Dedifferentiated amniotic fluid mesenchymal stem cell (primary cell): ENCODE results near the gene CFAP299.

ENCODE experiments used
- DNase-seq: peaks from one replicate; pipeline ENCODE4 v3.0.0-alpha.2; 2016; ENCODE audit errors: extremely low spot score

The CFAP299 gene

GRCh38 chr4:80515496-80515895, 180.0 kb downstream of the CFAP299 start:
- DNase-seq, result no peak

GRCh38 chr4:80521438-80521837, 185.9 kb downstream of the CFAP299 start:
- DNase-seq, result no peak

DNA sequence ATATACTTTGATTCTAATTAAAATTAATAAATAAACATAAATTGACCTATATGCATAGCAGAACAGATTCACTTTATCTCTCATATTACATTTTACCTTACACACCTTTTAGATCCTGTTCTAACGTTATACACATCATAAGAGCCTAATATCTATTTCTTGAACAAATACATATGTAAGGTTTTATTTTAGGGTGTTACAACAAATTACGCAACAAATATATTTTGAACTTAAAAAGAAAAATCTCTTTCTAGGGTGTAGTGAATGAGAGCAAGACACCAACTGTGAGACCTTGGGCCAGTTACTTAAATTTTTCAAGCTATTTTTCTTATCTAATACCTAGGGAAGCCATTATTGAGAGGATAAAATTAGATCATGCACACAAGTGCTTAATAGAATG, 191.2 kb downstream of the CFAP299 start:
- no peak for DNase-seq

DNA sequence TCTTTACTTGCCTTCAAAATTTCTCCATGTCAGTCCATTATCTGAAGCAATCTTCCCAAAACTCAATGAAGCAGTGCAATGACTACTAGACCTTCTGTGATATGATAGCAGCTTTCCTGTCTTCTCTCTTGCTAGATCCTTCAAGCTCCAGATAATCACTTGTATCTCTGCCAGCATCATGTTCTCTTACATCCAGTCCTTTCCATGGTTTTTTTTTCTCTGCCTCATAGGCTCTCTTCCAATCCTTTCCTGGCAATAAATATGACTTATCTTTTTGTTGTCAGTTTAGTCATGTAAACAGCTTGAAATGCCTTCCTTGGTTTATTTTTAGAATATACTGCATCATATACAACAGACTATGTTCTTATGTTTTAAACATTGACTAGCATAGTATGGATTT, 193.5 kb downstream of the CFAP299 start:
- no peak for DNase-seq

- DNase-seq, result no peak
These were observed 197.3 kb downstream of the CFAP299 start for GRCh38 chr4:80532674-80533333.

DNA sequence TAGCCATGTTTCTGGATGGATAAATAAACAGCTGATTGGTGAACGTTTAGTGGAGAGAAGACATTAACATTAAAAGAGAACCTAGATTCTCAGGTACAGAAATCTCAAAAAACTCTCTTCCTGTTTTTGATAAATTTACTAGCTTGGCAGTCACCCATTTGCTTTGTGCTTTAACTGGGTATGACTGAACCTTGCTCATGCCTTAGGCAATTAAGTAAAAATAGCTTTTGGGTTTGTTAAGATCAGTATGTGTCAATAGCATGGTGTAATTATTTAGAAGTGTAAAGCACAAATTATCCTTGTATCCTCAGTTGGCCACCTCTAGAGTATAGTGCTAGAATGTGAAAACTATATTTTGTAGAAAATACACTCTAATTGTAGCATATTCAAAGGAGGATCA, 200.0 kb downstream of the CFAP299 start:
- no peak for DNase-seq

- DNase-seq, result no peak
These were observed 202.9 kb downstream of the CFAP299 start for GRCh38 chr4:80538276-80538926.

GRCh38 chr4:80539190-80539589, 203.7 kb downstream of the CFAP299 start:
- DNase-seq, result no peak

GRCh38 chr4:80540349-80540748, 204.8 kb downstream of the CFAP299 start:
- DNase-seq, result no peak

DNA sequence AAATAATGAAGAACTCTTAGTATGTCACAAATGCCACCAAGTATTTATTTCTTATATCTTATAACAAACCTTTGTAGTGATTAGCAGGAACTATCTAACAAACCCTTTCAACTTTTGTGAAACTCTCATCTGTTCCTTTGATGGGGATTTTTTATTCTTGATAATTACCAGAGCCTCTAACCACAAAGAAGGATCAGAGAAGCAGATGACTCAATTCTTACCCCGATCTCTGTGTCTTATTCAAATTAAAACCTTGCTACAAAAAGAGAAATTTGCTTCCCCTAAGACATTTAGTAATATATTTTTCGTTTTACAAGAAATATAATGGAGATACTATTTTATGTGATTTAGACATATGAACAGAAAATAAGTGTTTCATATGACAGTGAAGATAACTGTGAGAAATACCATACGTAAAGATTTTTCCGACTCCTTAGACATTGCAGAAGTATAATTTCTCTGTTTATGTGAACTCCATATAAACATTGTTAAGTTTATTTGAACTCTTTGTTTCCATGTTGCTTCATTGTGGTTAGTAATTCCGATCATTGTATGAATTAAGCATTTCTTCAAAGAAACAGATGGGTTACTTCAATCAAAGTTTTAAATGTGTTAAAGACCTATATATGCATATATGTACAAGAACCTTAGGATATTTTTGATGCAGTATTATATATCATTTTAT, 205.4 kb downstream of the CFAP299 start:
- DNase-seq, result no peak

- DNase-seq, result no peak
These were observed 207.2 kb downstream of the CFAP299 start for GRCh38 chr4:80542747-80543146.

- DNase-seq, result no peak
These were observed 224.8 kb downstream of the CFAP299 start for GRCh38 chr4:80560337-80560736.

DNA sequence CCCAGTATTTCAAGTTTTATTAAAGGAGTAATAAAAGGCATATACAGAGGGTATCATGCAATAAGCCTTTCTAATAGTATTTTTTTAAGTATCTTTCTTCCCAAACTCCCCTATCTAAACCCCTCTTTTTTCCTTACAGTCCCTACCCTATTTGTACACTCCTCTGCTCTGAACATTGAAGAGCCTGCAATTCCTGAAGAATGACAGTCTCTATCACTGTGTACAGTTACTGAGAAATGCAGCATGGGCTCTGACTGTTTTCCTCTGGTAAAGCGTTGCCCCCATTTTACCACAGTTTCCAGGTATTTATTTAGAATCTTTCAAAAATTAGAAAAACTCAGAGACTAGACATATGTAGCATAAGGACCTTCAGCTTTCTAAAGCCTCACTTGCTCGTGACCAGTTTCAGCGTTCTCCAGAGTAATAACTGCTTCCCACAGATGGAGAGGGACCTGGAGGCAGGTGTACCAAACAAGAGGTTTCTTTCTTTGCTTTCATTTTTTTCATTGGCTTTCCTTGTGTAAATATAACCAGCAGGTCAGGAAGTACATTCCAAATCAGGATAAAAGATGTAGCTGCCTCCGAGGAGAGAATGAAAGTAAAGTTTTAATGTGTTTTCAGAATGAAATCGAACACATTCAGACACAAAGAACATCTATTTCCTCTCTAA, 230.8 kb downstream of the CFAP299 start:
- no peak for DNase-seq

GRCh38 chr4:80568891-80569290, 233.4 kb downstream of the CFAP299 start:
- no peak for DNase-seq

DNA sequence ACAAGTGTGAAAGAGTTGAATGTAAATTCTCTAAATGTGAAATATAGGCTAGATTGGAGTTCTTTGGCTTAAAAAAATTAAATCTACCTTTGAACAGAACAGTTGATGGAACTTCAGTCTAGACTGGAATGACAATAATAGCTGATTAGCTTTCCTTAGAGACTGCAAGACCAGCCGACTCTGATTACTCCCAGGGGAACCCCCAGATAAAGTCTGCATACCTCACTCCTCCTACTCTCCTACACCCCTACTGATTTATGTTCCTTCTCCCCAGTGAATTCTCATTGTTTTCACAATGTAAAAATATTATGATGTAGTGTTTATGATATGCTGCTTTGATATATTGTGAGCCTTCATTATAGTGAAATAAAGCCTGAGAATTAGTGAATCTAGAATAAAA, 241.3 kb downstream of the CFAP299 start:
- DNase-seq, result no peak

DNA sequence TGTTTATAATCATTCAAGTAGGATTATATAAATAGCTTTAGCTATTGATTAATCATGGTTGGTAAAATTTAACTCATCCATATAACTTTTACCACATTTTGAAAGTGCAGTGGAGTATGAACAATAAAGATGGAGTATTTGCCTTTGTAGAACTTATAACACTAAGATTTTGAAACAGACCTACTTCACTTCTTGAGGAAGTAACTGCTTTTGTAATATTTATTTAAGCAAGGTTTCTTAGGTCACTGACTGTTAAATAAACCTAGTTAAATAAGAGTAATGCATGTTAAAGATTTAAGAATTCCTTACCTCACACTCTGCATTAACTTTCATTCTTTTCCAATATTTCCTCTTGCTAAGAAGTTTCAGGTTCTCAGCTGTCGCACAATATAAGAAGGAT, 242.5 kb downstream of the CFAP299 start:
- no peak for DNase-seq

- DNase-seq, result no peak
These were observed 250.0 kb downstream of the CFAP299 start for GRCh38 chr4:80585542-80585941.

- no peak for DNase-seq
These were observed 251.2 kb downstream of the CFAP299 start for GRCh38 chr4:80586716-80587115.

GRCh38 chr4:80587871-80588385, 252.4 kb downstream of the CFAP299 start:
- no peak for DNase-seq

- DNase-seq, result no peak
These were observed 257.4 kb downstream of the CFAP299 start for GRCh38 chr4:80592950-80593349.

GRCh38 chr4:80594701-80595100, 259.2 kb downstream of the CFAP299 start:
- no peak for DNase-seq

DNA sequence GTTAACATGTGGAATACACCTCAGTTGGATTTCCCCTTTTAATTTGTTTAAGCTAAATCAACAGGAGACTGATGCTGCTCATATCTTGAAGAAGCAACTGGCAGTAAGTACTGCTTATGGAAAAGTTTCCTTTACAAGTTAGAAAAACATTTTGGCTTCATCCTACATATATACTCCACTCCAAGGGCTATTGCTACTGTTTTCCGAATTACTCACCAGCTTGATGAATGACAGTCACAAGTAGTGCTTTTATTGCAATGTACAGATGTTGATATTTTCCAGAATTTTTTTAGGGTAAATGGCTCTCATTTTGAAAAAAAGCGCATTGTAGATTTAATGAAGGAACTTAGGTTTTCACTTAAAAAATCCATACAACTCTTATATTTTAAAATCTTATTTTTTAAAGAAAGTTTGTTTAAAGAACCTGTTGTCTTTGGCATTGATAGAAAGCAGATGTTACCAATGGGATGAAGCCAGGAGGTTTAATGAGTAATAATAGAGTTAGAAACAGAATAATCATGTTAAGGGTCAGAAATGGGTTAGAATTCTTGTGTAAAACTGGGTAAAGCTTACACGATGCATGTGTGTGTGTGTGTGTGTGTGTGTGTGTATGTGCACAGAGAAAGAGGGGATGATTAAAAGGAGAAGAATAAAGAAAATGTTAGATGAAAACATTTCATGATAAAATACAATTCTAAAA, 272.9 kb downstream of the CFAP299 start:
- no peak for DNase-seq
